ENCODE measurements around the gene PLOD3. TPM values are rescaled to one million over a fixed set of nuclear protein-coding genes. Genes with fewer than 3 reads are reported as not detected.

PLOD3 gene
- total RNA-seq, 1 donor from 2014 or later: 165 TPM

DNA sequence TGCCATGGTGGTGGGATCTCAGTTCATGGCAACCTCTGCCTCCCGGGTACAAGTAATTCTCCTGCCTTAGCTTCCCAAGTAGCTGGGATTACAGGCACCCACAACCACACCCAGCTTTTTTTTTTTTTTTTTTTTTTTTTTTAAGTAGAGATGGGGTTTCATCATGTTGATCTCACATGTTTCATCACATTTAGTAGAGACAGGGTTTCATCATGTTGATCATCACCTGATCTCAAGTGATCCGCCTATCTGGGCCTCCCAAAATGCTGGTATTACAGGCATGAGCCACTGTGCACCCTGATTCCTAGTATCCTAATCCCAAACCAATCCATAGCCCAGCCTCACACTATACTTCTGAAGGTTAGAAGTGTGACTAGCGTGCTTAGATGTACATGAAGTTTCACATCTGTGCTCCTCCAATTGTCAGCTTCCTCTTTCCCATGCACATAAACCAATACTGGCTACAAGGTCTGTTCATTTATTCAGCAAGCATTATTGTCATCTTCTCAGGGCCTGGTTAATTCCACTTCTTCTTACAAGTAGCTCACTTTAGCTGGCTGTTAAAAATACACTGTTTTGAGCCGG lies 30.4 kb downstream of the PLOD3 start:
- no peaks in the 10 kb centered on the region for H3K36me3 ChIP-seq
- no peaks in the 10 kb centered on the region for H3K9me3 ChIP-seq
- TF ChIP-seq, protein P1, sequence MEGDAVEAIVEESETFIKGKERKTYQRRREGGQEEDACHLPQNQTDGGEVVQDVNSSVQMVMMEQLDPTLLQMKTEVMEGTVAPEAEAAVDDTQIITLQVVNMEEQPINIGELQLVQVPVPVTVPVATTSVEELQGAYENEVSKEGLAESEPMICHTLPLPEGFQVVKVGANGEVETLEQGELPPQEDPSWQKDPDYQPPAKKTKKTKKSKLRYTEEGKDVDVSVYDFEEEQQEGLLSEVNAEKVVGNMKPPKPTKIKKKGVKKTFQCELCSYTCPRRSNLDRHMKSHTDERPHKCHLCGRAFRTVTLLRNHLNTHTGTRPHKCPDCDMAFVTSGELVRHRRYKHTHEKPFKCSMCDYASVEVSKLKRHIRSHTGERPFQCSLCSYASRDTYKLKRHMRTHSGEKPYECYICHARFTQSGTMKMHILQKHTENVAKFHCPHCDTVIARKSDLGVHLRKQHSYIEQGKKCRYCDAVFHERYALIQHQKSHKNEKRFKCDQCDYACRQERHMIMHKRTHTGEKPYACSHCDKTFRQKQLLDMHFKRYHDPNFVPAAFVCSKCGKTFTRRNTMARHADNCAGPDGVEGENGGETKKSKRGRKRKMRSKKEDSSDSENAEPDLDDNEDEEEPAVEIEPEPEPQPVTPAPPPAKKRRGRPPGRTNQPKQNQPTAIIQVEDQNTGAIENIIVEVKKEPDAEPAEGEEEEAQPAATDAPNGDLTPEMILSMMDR (IDR thresholded peaks at IDR 0.05): no peak
- no peaks in the 10 kb centered on the region for H3K4me1 ChIP-seq
- H3K4me3 ChIP-seq: no peak overlapping the region
- DNase-seq (ENCODE audit: low spot score in 2 of 2): no peak
- no peak overlapping the region for H3K27ac ChIP-seq
- H3K27me3 ChIP-seq: no peaks in the 10 kb centered on the region
- intact Hi-C loops (cut with DNase I): no loop called here

DNA sequence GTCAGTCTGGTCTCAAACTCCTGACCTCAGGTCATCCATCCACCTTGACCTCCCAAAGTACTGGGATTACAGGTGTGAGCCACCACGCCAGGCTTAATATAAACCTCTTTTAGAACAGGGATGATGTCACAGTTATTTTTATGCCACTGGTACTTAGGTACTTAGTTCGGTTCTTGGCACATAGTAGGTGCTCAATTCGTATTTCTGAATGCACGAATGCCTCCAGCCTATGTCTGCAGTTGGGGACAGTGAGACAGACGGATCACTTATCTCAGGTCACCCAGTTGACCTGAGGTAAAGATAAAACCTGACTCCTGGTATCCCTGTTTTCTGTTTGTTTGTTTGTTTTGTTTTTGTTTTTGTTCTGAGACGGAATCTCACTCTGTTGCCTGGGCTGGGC lies 31.2 kb downstream of the PLOD3 start:
- no peaks in the 10 kb centered on the region for H3K9me3 ChIP-seq

DNA sequence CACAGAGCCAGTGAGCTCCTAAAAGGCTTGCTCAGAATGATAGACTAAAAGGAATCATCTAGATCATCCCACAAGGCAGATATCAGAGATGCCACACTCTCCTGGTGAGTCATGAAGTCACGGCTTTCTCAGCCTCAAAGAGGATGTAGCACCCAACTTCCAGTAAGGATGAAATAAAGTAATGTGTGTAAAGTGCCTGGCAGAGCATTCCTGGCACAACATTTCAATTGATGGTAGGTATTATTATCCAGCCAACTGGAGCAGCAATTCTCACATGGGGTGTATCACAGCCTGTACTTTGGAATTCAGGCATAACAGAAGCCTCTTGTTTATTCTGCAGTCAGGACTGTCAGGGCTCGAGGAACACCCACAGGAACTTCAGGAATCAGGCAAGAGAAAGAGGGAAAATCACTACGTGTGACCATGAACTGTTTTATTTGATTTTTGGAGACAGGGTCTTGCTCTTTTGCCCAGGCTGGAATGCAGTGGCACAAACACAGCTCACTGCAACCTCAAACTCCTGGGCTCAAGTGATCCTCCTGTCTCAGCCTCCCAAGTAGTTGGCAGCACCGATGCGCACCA lies 32.0 kb downstream of the PLOD3 start:
- Histone ChIP-seq H3K27ac (no peak overlapping the region), H3K36me3 (no peaks in the 10 kb centered on the region), H3K27me3 (peaks cover 1% of the 10 kb centered on the region), H3K4me3 (no peak overlapping the region), H3K4me1 (no peaks in the 10 kb centered on the region), H3K9me3 (no peaks in the 10 kb centered on the region)
- DNase-seq (ENCODE audit: low spot score in 2 of 2): no peak
- intact Hi-C loops (cut with DNase I): no loop called here
- TF ChIP-seq, protein P1 (IDR thresholded peaks at IDR 0.05): no peak

More for the DNA sequence above, 31.2 kb downstream of the PLOD3 start:
- no peaks in the 10 kb centered on the region for H3K36me3 ChIP-seq
- H3K27ac ChIP-seq: no peak overlapping the region
- H3K4me3 ChIP-seq: no peak overlapping the region
- no peaks in the 10 kb centered on the region for H3K4me1 ChIP-seq
- DNase-seq (ENCODE audit: low spot score in 2 of 2): no peak
- intact Hi-C loops (cut with DNase I): no loop called here
- TF ChIP-seq, protein P1 (IDR thresholded peaks at IDR 0.05): no peak
- no peaks in the 10 kb centered on the region for H3K27me3 ChIP-seq

DNA sequence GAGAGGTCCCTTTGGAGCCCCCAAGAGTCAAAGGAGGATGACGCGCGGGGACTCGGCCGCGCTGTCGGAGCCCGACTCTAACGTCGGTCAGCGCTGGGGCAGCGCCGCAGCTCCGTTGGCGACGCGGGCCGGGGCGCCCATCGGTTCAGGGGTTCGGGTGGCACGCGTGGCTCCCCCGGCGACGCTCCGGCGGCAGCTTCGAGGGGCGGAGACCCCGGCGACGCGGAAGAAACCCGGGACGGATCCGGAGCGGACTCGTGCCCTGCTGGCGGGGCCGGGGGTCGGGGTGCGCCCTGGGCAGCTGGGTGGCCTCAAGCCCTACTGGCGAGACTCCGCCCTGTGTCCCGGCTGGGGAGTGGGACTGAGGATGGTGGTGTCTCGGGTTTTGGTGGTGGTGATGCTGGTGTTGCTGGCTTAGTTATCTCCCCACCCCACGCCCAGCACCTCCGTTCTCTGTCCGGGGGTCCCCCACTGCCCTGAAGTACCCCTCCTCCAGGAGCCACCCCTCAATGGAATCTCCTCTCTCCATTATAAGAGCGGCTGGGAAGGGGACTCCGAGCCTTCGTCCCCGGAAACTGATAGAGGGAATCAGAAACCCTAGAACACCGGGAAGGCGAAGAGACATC lies 37.1 kb downstream of the PLOD3 start, which contains the start of gene NAT16:
NAT16 (minus strand) TSS at position 164 of the 626 bp plus-strand sequence. CDS start 5,486 bp downstream, outside the sequence.
- H3K4me3 ChIP-seq: no peak within 1 kb of the TSS
- no peak for DNase-seq (ENCODE audit: low spot score in 2 of 2)
- intact Hi-C loops (cut with DNase I): no loop called here
- TF ChIP-seq, protein P1 (IDR thresholded peaks at IDR 0.05): no peak
- peaks cover 0 to 2% of the 10 kb centered on the region in 2 donors for H3K4me1 ChIP-seq
- no peak within 1 kb of the TSS for H3K27ac ChIP-seq
- H3K36me3 ChIP-seq: no peaks in the 10 kb centered on the region
- no peaks in the 10 kb centered on the region for H3K9me3 ChIP-seq
- H3K27me3 ChIP-seq: peaks cover 14% of the 10 kb centered on the region

DNA sequence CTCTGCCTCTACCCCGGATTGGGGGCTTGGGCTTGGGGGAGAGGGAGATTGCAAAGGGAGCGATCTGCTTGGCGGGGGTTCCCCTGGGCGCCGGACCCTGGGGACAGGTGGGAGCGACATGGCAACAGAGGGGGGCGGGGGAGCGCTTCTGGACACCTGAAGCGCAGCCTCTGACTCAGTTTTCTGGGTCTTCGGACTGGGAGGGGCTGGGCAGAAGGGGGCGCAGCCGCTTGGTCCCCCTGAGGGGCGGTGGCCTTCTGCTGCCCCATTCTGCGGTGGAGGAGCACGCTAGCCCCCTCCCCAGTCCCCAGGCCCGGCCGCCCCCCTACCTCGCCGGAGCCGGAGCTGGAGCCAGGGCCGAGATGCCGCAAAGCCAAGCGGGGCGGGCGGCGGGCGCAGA lies 37.7 kb downstream of the PLOD3 start:
- no peak overlapping the region for H3K27ac ChIP-seq
- no peak overlapping the region for H3K4me3 ChIP-seq
- peaks cover 0 to 2% of the 10 kb centered on the region in 2 donors for H3K4me1 ChIP-seq
- H3K36me3 ChIP-seq: no peaks in the 10 kb centered on the region
- intact Hi-C loops (cut with DNase I): no loop called here
- DNase-seq (ENCODE audit: low spot score in 2 of 2): no peak
- H3K27me3 ChIP-seq: peaks cover 14% of the 10 kb centered on the region
- TF ChIP-seq, protein P1 (IDR thresholded peaks at IDR 0.05): no peak
- no peaks in the 10 kb centered on the region for H3K9me3 ChIP-seq

Measured in ascending aorta (tissue), 2 donors.